NK-92 (cell line): ENCODE data around the gene BRSK2.

Source experiments
- DNase-seq: peaks from one replicate; lab custom pipeline; 2025; ENCODE audit not compliant: unreplicated experiment; lab: John Stamatoyannopoulos, UW

The BRSK2 gene

DNA sequence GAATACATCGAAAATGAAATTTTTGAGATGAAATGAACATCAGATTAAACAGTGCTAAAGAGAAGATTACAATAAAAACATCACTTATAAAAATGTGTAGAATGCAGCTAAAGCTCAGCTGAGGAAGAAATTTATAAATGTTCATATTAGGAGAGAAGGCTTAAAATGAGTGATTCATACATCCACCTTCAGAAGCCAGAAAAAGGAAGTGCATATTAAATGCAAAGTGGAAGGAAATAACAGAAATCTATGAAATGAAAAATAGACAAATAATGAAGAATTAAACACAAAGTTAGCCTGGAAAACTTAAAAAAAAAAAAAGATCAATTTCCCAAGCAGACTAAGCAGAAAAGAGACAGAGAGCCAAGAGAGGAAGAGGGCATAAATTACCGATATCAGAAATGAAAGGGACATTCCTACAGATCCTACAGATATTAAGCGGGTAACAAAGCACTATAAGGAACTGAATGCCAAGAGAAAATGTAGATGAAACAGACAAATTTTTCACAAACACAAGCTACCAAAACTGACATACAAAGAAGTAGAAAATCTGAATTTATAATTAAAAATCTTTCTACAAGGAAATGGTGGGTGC lies 104.0 kb downstream of the BRSK2 start:
- DNase-seq = no peak

GRCh38 chr11:1494650-1495049 lies 104.9 kb downstream of the BRSK2 start:
- DNase-seq = no peak

DNA sequence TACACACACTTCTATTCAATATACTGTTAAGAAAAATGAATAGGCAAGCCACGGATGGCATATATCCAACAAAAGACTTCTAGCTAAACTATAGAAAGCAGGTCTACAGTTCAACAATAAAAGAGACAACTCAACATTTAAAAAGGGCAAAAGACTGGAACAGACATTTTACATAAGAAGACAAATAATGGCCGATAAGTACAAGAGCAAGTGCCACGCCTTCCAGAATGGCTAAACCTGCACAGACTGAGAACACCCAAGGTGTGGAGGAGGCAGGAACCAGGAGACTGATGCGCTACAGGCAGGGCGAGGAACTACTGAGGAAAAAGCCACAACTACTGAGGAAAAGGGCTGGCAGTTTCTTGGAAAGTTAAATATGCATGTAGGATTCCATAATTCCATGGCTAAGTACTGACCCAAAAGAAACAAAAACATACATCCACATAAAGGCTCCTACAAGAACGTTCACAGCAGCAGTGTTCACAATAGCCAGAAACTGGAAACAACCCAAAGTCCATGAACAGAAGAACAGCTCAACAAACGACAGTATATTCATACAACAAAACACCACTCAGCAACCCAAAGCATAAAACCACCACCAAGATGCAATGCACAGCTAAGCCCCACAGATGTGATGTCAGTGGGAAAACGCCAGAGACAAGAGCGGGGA lies 106.5 kb downstream of the BRSK2 start:
- DNase-seq = no peak

GRCh38 chr11:1496761-1497095 lies 107.0 kb downstream of the BRSK2 start:
- DNase-seq = no peak

- no peak for DNase-seq
Observed at GRCh38 chr11:1497600-1497999, 107.9 kb downstream of the BRSK2 start.

DNA sequence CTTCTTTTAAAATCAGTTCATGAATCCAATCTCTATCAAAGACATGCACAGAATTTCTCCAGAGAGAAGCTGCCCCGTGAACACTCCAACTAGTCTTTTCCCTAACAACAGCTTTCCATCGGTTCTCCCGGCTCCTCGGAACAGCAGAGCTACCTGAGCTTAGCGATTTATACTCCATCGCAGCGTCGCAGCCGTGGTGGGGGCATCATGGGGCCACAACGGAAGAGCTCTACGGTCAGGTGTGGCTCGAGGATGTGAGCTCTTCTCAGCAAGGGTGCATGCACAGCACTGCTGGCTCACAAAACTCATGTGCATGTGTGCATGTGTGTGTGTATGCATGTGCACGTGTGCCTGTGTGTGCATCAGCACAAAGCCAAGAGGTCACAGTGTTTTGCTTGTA lies 108.5 kb downstream of the BRSK2 start:
- no peak for DNase-seq

DNA sequence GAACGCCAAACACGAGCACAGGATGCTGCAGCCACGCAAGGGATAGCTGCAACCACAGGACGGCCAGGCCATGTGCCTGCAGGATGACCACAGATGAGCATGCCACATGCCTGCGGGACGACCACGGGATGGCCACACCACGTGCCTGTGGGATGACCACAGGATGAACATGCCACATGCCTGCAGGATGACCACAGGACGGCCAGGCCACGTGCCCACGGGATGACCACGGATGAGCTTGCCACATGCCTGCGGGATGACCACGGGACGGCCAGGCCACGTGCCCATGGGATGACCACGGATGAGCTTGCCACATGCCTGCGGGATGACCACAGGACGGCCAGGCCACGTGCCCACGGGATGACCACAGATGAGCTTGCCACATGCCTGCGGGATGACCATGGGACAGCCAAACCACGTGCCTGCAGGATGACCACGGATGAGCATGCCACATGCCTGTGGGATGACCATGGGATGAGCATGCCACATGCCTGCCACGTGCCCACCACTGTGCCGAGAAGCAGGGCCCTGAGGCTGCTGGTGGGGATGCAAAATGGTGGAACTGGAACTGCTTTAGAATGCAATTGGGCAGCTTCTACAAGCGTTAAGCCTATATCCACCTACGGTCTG lies 109.6 kb downstream of the BRSK2 start:
- DNase-seq = no peak

DNA sequence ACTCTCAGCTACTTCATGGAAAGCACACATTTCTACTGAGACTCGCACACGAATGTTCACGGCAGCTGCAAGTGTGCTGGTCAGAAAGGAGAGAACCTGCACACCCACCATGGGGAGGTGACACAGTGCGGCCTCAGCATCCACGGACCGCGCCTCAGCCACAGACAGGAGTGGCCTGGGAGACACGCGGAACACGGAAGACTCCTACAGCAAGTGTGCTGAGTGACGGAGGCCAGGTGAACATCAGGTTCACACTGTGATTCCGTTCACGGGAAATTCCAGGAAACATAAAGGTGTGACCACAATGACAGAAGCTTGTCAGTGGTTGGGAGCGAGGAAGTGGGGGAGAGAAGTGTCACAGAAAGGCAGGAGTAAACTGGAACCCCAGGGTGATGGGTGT lies 110.2 kb downstream of the BRSK2 start:
- DNase-seq = no peak

GRCh38 chr11:1500466-1501420 lies 111.0 kb downstream of the BRSK2 start:
- no peak for DNase-seq

DNA sequence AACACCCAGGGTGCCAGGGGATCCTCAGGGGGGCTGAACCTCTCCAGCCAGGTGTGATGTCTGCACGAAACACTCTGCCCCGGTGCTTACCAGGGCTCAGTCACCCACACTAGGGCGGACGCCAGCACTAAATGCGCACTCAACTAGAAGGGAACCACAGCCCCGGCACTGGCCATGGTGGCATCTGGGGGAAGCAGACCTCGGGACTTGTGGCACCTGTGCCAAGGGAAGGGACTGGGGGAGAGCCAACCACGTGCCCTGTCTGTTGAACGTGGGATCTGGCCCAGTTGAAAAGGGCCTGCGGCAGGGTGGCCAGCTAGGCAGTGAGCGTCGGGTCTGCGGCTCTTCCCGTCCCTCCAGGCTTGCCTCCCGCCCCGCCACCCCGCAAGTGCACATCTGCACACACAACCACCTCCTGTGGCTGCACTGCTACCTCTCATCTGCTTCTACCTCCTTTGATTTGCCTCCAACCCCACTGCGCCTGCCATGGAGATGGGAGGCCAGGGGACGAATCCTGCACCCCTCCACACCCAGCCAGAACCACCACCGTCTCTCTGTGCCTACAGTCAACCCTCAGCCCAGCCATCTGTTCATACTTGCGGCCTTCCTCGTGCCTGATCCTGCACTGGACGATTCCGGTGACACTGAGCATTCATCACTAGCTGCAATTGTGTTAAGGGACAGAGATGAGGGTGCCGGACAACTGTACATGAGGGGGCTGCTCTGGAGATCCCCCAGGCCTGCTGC lies 111.9 kb downstream of the BRSK2 start:
- DNase-seq = no peak

GRCh38 chr11:1502168-1502953 lies 112.6 kb downstream of the BRSK2 start:
- DNase-seq = no peak

GRCh38 chr11:1502954-1503707 lies 113.4 kb downstream of the BRSK2 start:
- no peak for DNase-seq

GRCh38 chr11:1503708-1504104 lies 114.0 kb downstream of the BRSK2 start:
- no peak for DNase-seq

DNA sequence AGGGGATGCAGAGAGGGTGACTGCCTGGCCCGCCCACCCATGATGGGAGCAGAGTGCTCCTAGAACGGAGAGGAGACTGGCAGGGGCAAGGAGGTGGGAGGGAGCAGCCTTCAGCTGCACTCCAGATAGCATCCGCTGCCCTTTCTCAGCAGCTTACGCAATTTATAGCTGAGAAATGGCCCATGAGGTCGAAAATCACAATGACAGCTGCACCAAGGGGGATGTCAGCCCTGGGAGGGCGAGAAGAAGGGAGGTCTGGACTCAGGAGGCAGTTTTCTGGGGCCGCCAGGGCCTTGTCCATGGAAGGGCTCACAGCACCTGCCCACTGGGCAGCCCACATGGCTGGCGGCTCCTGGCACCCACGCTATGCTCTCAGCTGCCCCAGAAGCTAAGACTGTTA lies 114.4 kb downstream of the BRSK2 start:
- no peak for DNase-seq

- no peak for DNase-seq
Observed at GRCh38 chr11:1504581-1505290, 115.0 kb downstream of the BRSK2 start.

DNA sequence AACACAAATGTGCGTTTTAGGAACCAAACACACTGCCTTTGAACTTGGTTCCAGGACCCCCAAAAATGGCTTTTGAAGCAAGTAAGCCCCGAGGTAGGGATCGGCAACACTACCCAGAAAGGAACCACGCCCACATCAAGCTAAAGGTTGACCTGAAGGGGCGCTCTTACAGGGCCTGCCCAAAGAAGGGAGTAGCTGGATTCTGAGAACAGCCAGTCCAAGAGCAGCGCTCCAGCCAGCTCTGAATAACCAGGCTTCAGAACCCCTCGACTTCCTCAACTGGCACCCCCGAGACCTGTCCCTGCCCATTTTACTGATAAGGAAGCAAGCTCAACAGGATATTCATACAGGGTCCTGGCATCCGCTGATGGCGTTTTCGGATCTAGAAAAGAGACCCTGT lies 115.7 kb downstream of the BRSK2 start:
- no peak for DNase-seq

DNA sequence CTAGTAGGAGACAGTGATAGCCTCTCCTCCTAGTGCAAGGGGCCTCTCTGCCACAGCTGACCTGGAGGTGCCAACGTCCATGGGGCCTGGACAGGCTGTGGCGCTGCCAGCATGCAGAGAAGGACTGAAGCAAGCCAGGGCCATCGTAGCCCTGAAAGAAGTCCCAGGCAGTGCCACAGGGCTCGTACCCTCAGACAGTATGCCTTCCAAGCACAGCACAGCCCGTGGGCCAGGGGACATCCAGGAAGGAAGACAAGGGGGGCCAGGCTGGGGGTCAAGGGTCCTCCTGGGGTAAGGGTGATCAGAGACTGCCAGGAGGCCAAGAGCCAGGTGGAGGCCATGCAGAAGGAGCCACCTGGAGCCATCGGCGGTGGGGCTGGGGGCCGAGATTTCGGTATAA lies 117.2 kb downstream of the BRSK2 start:
- no peak for DNase-seq

DNA sequence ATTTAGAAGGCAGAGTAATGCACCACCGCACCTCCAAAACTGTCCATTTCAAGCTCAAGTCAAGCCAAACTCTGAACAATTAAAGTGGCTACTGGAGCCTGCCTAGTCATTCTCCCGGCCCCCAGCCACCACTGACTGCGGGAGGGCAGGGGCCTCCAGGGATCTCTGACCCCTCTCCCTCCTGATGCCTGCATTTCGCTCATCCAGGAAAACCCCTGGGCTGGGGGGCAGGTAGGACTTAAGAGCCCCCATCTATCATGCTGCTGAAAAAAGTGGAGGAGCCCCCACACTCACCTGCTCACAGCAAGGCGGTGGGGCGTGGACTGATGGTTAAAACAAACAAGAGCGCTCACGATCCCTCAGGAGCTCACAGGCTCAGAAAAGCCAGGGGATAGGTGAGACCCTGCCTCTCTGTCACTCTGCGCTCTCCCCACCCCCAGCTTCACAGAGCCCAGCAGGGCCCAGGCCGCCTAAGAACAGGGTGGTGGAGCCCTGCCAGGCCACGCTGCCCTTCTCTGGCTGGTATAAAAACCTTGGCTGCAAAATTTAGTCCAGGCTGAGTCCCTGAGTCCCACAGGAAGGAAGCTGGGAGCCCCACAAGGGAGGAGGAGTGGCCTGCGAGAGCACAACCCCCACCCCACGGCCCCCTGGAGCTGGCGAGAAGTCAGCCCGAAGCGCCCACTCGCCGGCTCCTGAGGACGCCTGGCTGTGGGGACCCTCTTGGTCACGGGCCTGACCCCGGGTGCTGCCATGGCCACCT lies 117.8 kb downstream of the BRSK2 start:
- DNase-seq = no peak
